HepG2 (cell line): Measurements from ENCODE around the gene CTSW. TPM values are rescaled to one million over a fixed set of nuclear protein-coding genes. Genes with fewer than 3 reads are reported as not detected.
A peak's percentile ranks its signal among the peaks of the same experiment; 100 is the strongest.

Experiments
- ATAC-seq: fragments of 200-7000 bp; cut with Tn5 transposase; 3 replicates; pipeline ENCODE4 v1.9.1; 2020; ENCODE audit warnings: mild to moderate bottlenecking, moderate library complexity
- BruUV-seq: library from RNA; stranded (reverse); fragments of 400-500 nt; replicated peaks from 2 replicates; lab custom pipeline; 2021; lab: Mats Ljungman, UMichigan
- CTCF ChIA-PET: fragments of 300-600 bp; formaldehyde crosslinking; extraction: SDS; loops from one replicate; lab custom pipeline; 2021; ENCODE audit warnings: low total read pairs, inconsistent platforms, low intra/inter-chr PET ratio; lab: Yijun Ruan, JAX
- POLR2A ChIA-PET: fragments of 350-600 bp; sonication (Branson Sonifier 250); formaldehyde crosslinking; loops from one replicate; lab custom pipeline; 2020; ENCODE audit warnings: antibody characterized with exemption, inconsistent platforms; lab: Yijun Ruan, JAX
- DNase-seq: peaks from one replicate; pipeline ENCODE4 v3.0.0-alpha.2; 2015; ENCODE audit warnings: low spot score
- FAIRE-seq: peaks from 3 replicates; lab custom pipeline; 2011; peaks lifted over from hg19 to GRCh38; lab: Jason Lieb, UNC
- H2AFZ ChIP-seq: one replicate; pipeline ENCODE4 v1.6.1; 2011; ENCODE audit warnings: low read length, inconsistent platforms
- H3K27ac ChIP-seq: fragments of 300-600 bp; 3 replicates; pipeline ENCODE4 v1.8.0; 2011; ENCODE audit warnings: mixed run types, mild to moderate bottlenecking, mixed read lengths, low read length, inconsistent platforms; ENCODE audit not compliant: insufficient read depth; ENCODE audit errors: extremely low read length
- H3K27me3 ChIP-seq, 2 experiments: fragments of 200-600 bp in 1 of 2; 2 replicates in 1 of 2; 3 replicates in 1 of 2; pipeline versions ENCODE4 v1.6.0 to v1.8.0; 2011; ENCODE audit warnings: low read length in 2 of 2, mild to moderate bottlenecking in 2 of 2, moderate library complexity in 2 of 2, inconsistent platforms in 1 of 2; ENCODE audit not compliant: insufficient read depth in 2 of 2, control insufficient read depth in 1 of 2
- H3K36me3 ChIP-seq, 2 experiments: fragments of 200-600 bp in 1 of 2; replicated peaks in 1 of 2; 2 replicates in 1 of 2; 3 replicates in 1 of 2; pipeline versions ENCODE4 v1.5.1 to v1.8.0; 2011; ENCODE audit warnings: low read length in 2 of 2, inconsistent platforms in 1 of 2; ENCODE audit not compliant: insufficient read depth in 2 of 2, control insufficient read depth in 1 of 2
- H3K4me1 ChIP-seq: 2 replicates; pipeline ENCODE4 v1.5.1; 2012; ENCODE audit warnings: low read length, inconsistent platforms; ENCODE audit not compliant: insufficient read depth
- H3K4me2 ChIP-seq: 2 replicates; pipeline ENCODE4 v1.6.0; 2011; ENCODE audit warnings: low read depth, low read length, inconsistent platforms
- H3K4me3 ChIP-seq, 3 experiments: fragments of 200-600 bp in 1 of 3; sonication (generic), shearing (Covaris generic) in 1 of 3; replicated peaks in 1 of 3; 2 replicates each; pipeline ENCODE4 v1.5.1; 2011 to 2016; ENCODE audit warnings: low read length in 3 of 3, inconsistent platforms in 2 of 3, low read depth in 2 of 3, mild to moderate bottlenecking in 2 of 3, control low read depth in 1 of 3, mixed read lengths in 1 of 3; ENCODE audit not compliant: insufficient read depth in 1 of 3
- H3K79me2 ChIP-seq: one replicate; pipeline ENCODE4 v1.6.1; 2011; ENCODE audit warnings: low read length, inconsistent platforms; ENCODE audit not compliant: insufficient read depth
- H3K9ac ChIP-seq: 2 replicates; pipeline ENCODE4 v1.6.0; 2011; ENCODE audit warnings: mild to moderate bottlenecking, low read depth, low read length, inconsistent platforms; ENCODE audit not compliant: insufficient read depth
- H3K9me3 ChIP-seq: 2 replicates; pipeline ENCODE4 v1.5.1; 2012; ENCODE audit warnings: mild to moderate bottlenecking, low read length
- H4K20me1 ChIP-seq: 2 replicates; pipeline ENCODE4 v1.6.0; 2011; ENCODE audit warnings: inconsistent platforms, mild to moderate bottlenecking, low read length, moderate library complexity; ENCODE audit not compliant: insufficient read depth
- BORCS8-MEF2B ChIP-seq: sonication (generic); formaldehyde crosslinking; IDR thresholded peaks from 2 replicates; pipeline ENCODE4 v1.8.0; 2022; ENCODE audit warnings: mild to moderate bottlenecking, missing genetic modification reagents
- FOXP1 ChIP-seq, 2 experiments: fragments of 450-650 bp in 1 of 2; IDR thresholded peaks; 2 replicates each; pipeline ENCODE4 v1.6.1; 2017 to 2018; ENCODE audit warnings: antibody characterized with exemption in 1 of 2
- HDAC1 ChIP-seq: sonication (generic); formaldehyde crosslinking; IDR thresholded peaks from 2 replicates; pipeline ENCODE4 v1.5.1; 2020; ENCODE audit warnings: mild to moderate bottlenecking, missing genetic modification reagents
- KLF6 ChIP-seq: IDR thresholded peaks from 2 replicates; pipeline ENCODE4 v1.8.0; 2016; ENCODE audit warnings: missing biosample characterization, missing genetic modification reagents
- LBX2 ChIP-seq: sonication (generic); formaldehyde crosslinking; IDR thresholded peaks from 2 replicates; pipeline ENCODE4 v1.5.0; 2020; ENCODE audit warnings: missing genetic modification reagents, mild to moderate bottlenecking, borderline replicate concordance
- MYC ChIP-seq: sonication (generic); formaldehyde crosslinking; IDR thresholded peaks from 2 replicates; pipeline ENCODE4 v1.9.0; 2021; ENCODE audit warnings: missing genetic modification reagents, borderline replicate concordance
- SP1 ChIP-seq, 2 experiments: fragments of 450-650 bp in 1 of 2; sonication (generic) in 1 of 2; formaldehyde crosslinking in 1 of 2; IDR thresholded peaks; 2 replicates each; pipeline versions ENCODE4 v1.4.0 to v1.6.1; 2016 to 2020; ENCODE audit warnings: missing genetic modification reagents in 1 of 2
- TOPORS ChIP-seq: sonication (generic); formaldehyde crosslinking; IDR thresholded peaks from 2 replicates; pipeline ENCODE4 v1.8.0; 2023; ENCODE audit warnings: mild to moderate bottlenecking, missing genetic modification reagents
- ZBTB1 ChIP-seq: sonication (generic); formaldehyde crosslinking; IDR thresholded peaks from 2 replicates; pipeline ENCODE4 v1.4.0; 2020; ENCODE audit warnings: missing genetic modification reagents, borderline replicate concordance
- ZBTB37 ChIP-seq: sonication (generic); formaldehyde crosslinking; IDR thresholded peaks from 2 replicates; pipeline ENCODE4 v1.4.0; 2020; ENCODE audit warnings: mild to moderate bottlenecking, missing genetic modification reagents
- ZFP36L1 ChIP-seq: sonication (generic); formaldehyde crosslinking; IDR thresholded peaks from 2 replicates; pipeline ENCODE4 v1.8.0; 2022; ENCODE audit warnings: mild to moderate bottlenecking, missing genetic modification reagents, moderate library complexity
- ZFY ChIP-seq: sonication (generic); formaldehyde crosslinking; IDR thresholded peaks from 2 replicates; pipeline ENCODE4 v1.4.0; 2020; ENCODE audit warnings: missing genetic modification reagents
- ZNF263 ChIP-seq: sonication (generic); formaldehyde crosslinking; IDR thresholded peaks from 2 replicates; pipeline ENCODE4 v1.4.0; 2020; ENCODE audit warnings: missing genetic modification reagents
- ZNF343 ChIP-seq: sonication (generic); formaldehyde crosslinking; IDR thresholded peaks from 2 replicates; pipeline ENCODE4 v1.4.0; 2020; ENCODE audit warnings: mild to moderate bottlenecking, missing genetic modification reagents
- ZNF451 ChIP-seq: sonication (generic); formaldehyde crosslinking; IDR thresholded peaks from 2 replicates; pipeline ENCODE4 v1.5.0; 2020; ENCODE audit warnings: mild to moderate bottlenecking, missing genetic modification reagents
- ZNF576 ChIP-seq: sonication (generic); formaldehyde crosslinking; IDR thresholded peaks from 2 replicates; pipeline ENCODE4 v1.4.0; 2020; ENCODE audit warnings: mild to moderate bottlenecking, missing genetic modification reagents
- ZNF589 ChIP-seq: sonication (generic); formaldehyde crosslinking; conservative IDR thresholded peaks from 2 replicates; pipeline ENCODE4 v1.8.0; 2022; ENCODE audit warnings: mild to moderate bottlenecking, moderate library complexity, missing genetic modification reagents
- WGBS: methylation state at CpG from one replicate; pipeline ENCODE4 v1.1.6; 2017; ENCODE audit warnings: low lambda C conversion rate; 5-methylcytosine and 5-hydroxymethylcytosine counted together
- in situ Hi-C: cut with HindIII; loops from 2 replicates; pipeline ENCODE4 v1.10.0; 2017; ENCODE audit warnings: low pct_unique_long_range_greater_than_20kb; ENCODE audit not compliant: extremely low pct_ligation_motif_present
- intact Hi-C: fragments of 100-400 bp; cut with micrococcal nuclease; formaldehyde crosslinking; loops from one replicate; pipeline ENCODE4 v1.10.0; 2022; ENCODE audit not compliant: unreplicated experiment
- polyA plus RNA-seq, 8 experiments: library from polyadenylated mRNA; depleted of rRNA in 3 of 8; stranded (reverse) in 7 of 8; unstranded in 1 of 8; fragments of >200 nt; fragmentation: Illumina TruSeq in 4 of 8; extraction: Trizol in 4 of 8; gene quantifications; 2 replicates each; pipeline versions ENCODE4 v1.2.1 to v1.2.3, GENCODE V29; 2011 to 2016; ENCODE audit warnings: low read depth in 4 of 8, missing spikeins in 1 of 8, mixed read lengths in 1 of 8; ENCODE audit not compliant: insufficient read depth in 1 of 8
- total RNA-seq, 5 experiments: library from RNA; depleted of rRNA; stranded (reverse); fragments of >200 nt; fragmentation: Illumina TruSeq; extraction: Trizol; gene quantifications; 2 replicates each; pipeline ENCODE4 v1.2.3, GENCODE V29; 2016; ENCODE audit warnings: low read depth in 1 of 5

CTSW gene
- total and polyA plus RNA-seq, 2 of the 13 experiments (the other 11 are each of a cell fraction or from before 2014, with no cell fraction given): 0.09 TPM; not detected in 1

- TF ChIP-seq SP1 (IDR thresholded peaks at IDR 0.05) (no peak), SP1 (CRISPR knock-in tag; IDR thresholded peaks at IDR 0.05) (no peak), ZNF589 (no peak), ZBTB1 (CRISPR knock-in tag) (no peak), ZNF576 (CRISPR knock-in tag) (no peak), ZFP36L1 (CRISPR knock-in tag) (no peak), ZBTB37 (CRISPR knock-in tag) (no peak)
Observed at GRCh38 chr11:65912845-65913244, 33.2 kb downstream of the CTSW start (continued).

- ChIA-PET CTCF (no interaction called here), POLR2A (interaction anchor here (1.0 to 5.0 kb wide), 6 partner anchors 12 to 56 kb away, joined by 3 to 59 read pairs (median 10); partner anchors contain the start of genes CCDC85B, FIBP, FOSL1 and MUS81)
- DNase-seq (no peak), FAIRE-seq (no peak), ATAC-seq (peak; percentile 2; the same call in 2 of the 3 replicates)
- in situ Hi-C loops: no loop called here
- Histone ChIP-seq H2AFZ (no peak overlapping the region), H3K36me3 (no peaks in the 10 kb centered on the region), H3K4me3 (peak overlapping the region in 1 of 3 experiments; percentile 48; a peak in 1 of 6 replicates), H3K27ac (no peak overlapping the region), H3K27me3 (peaks cover 0 to 2% of the 10 kb centered on the region in 2 experiments; a peak in 1 of 5 replicates), H4K20me1 (no peaks in the 10 kb centered on the region), H3K4me1 (peaks cover 60% of the 10 kb centered on the region), H3K79me2 (peaks cover 11% of the 10 kb centered on the region), H3K9me3 (no peaks in the 10 kb centered on the region), H3K9ac (no peak overlapping the region), H3K4me2 (peak overlapping the region; percentile 73)
- intact Hi-C loops: no loop called here
- 69% methylated on average over 6 of the region's 10 CpGs for WGBS
- no TSS peak for BruUV-seq
- TF ChIP-seq TOPORS (CRISPR knock-in tag) (no peak), ZNF451 (no peak), ZNF263 (0 out of 2 replicates have a peak, but pooled peaks have one; percentile 33), MYC (peak; percentile 27; the same call in 1 of the 2 replicates), ZNF343 (CRISPR knock-in tag) (no peak), BORCS8-MEF2B (CRISPR knock-in tag) (no peak), ZFY (CRISPR knock-in tag) (peak; percentile 11; the same call in 1 of the 2 replicates), KLF6 (no peak), HDAC1 (CRISPR knock-in tag) (no peak), LBX2 (CRISPR knock-in tag) (0 out of 2 replicates have a peak, but pooled peaks have one; percentile 22), FOXP1 (IDR thresholded peaks at IDR 0.05) (no peak), FOXP1 (CRISPR knock-in tag; IDR thresholded peaks at IDR 0.05) (no peak)
Observed at GRCh38 chr11:65915101-65915820, 35.6 kb downstream of the CTSW start.
